GM12891 (cell line): ENCODE data around the gene C1QTNF3.

Experiments used
- POLR2A ChIP-seq: IDR thresholded peaks from 2 replicates; pipeline ENCODE4 v1.6.1; 2011; ENCODE audit warnings: low read depth, low read length, control low read depth
- POLR2AphosphoS5 ChIP-seq: IDR thresholded peaks from 2 replicates; pipeline ENCODE4 v1.6.1; 2011; ENCODE audit warnings: low read depth, low read length, control low read depth
- POU2F2 ChIP-seq: IDR thresholded peaks from 2 replicates; pipeline ENCODE4 v1.6.1; 2011; ENCODE audit warnings: low read depth, mild to moderate bottlenecking, control low read depth, low read length, moderate library complexity
- SPI1 ChIP-seq: IDR thresholded peaks from 2 replicates; pipeline ENCODE4 v1.6.1; 2011; ENCODE audit warnings: low read depth, low read length, control low read depth
- TAF1 ChIP-seq: IDR thresholded peaks from 2 replicates; pipeline ENCODE4 v1.6.1; 2011; ENCODE audit warnings: low read depth, low read length, control low read depth

GRCh38 chr5:34028349-34028748 lies 14.7 kb downstream of the C1QTNF3 start:
- TF ChIP-seq POLR2AphosphoS5: no peak
- TF ChIP-seq POLR2A: no peak
- no peak for TF ChIP-seq SPI1
- no peak for TF ChIP-seq TAF1
- no peak for TF ChIP-seq POU2F2
